HEK293T (cell line): Measurements from ENCODE around the gene VIT.

Experiments used
- BHLHE40 ChIP-seq: fragments of 450-650 bp; IDR thresholded peaks from 2 replicates; pipeline ENCODE4 v1.6.1; 2016; ENCODE audit warnings: mild to moderate bottlenecking, moderate library complexity, borderline replicate concordance
- CTBP1 ChIP-seq: fragments of 450-650 bp; IDR thresholded peaks from 2 replicates; pipeline ENCODE4 v1.6.1; 2016; ENCODE audit warnings: borderline replicate concordance
- ELF4 ChIP-seq: fragments of 450-650 bp; IDR thresholded peaks from 2 replicates; pipeline ENCODE4 v1.6.1; 2017; ENCODE audit warnings: antibody characterized with exemption
- FOXA1 ChIP-seq: fragments of 450-650 bp; IDR thresholded peaks from 2 replicates; pipeline ENCODE4 v1.6.1; 2016; ENCODE audit warnings: mild to moderate bottlenecking
- FOXK2 ChIP-seq: fragments of 450-650 bp; IDR thresholded peaks from 2 replicates; pipeline ENCODE4 v1.6.1; 2016; ENCODE audit warnings: mild to moderate bottlenecking
- FOXM1 ChIP-seq: fragments of 450-650 bp; IDR thresholded peaks from 2 replicates; pipeline ENCODE4 v1.6.1; 2017; ENCODE audit warnings: mild to moderate bottlenecking, borderline replicate concordance
- HDGF ChIP-seq: fragments of 450-650 bp; IDR thresholded peaks from 2 replicates; pipeline ENCODE4 v1.6.1; 2017; ENCODE audit warnings: antibody characterized with exemption, borderline replicate concordance
- LEF1 ChIP-seq: fragments of 450-650 bp; IDR thresholded peaks from 2 replicates; pipeline ENCODE4 v1.6.1; 2017; ENCODE audit warnings: mild to moderate bottlenecking, borderline replicate concordance
- PKNOX1 ChIP-seq: fragments of 450-650 bp; IDR thresholded peaks from 2 replicates; pipeline ENCODE4 v1.6.1; 2016
- SP1 ChIP-seq: fragments of 450-650 bp; IDR thresholded peaks from 2 replicates; pipeline ENCODE4 v1.6.1; 2017
- SUZ12 ChIP-seq: fragments of 450-650 bp; IDR thresholded peaks from 2 replicates; pipeline ENCODE4 v1.6.1; 2016; ENCODE audit warnings: mild to moderate bottlenecking
- TARDBP ChIP-seq: fragments of 450-650 bp; IDR thresholded peaks from 2 replicates; pipeline ENCODE4 v1.6.1; 2016

GRCh38 chr2:36839976-36840617, 143.6 kb downstream of the VIT start:
- TF ChIP-seq CTBP1 (no peak), LEF1 (no peak), FOXA1 (no peak), PKNOX1 (no peak), BHLHE40 (no peak), SP1 (no peak), TARDBP (no peak), HDGF (no peak), FOXM1 (no peak), SUZ12 (no peak), FOXK2 (no peak), ELF4 (no peak)
